ENCODE measurements around the gene CDK16. TPM values are rescaled to one million over a fixed set of nuclear protein-coding genes. Genes with fewer than 3 reads are reported as not detected.
A peak's percentile ranks its signal among the peaks of the same experiment; 100 is the strongest.

Gene CDK16
- polyA plus RNA-seq, 1 donor from 2014 or later: 99.0 TPM

- Histone ChIP-seq H3K27ac (ENCODE audit: low read length) (no peak overlapping the region), H3K4me3 (ENCODE audit: low read length) (no peak overlapping the region), H3K36me3 (ENCODE audit: insufficient read depth, low read length) (no peaks in the 10 kb centered on the region), H3K79me2 (replicated peaks; ENCODE audit: insufficient read depth, low read length) (peaks cover 11% of the 10 kb centered on the region), H3K9ac (ENCODE audit: low read length) (no peak overlapping the region), H4K20me1 (ENCODE audit: insufficient read depth) (no peaks in the 10 kb centered on the region), H3F3A (ENCODE audit: insufficient read depth, low read length, poor library complexity, severe bottlenecking) (no peaks in the 10 kb centered on the region), H3K27me3 (ENCODE audit: insufficient read depth, low read depth, low read length) (no peaks in the 10 kb centered on the region), H3K4me2 (ENCODE audit: low read length) (no peak overlapping the region), H2AFZ (ENCODE audit: low read depth, low read length) (no peak overlapping the region), H3K9me2 (ENCODE audit: insufficient read depth, low read length) (no peaks in the 10 kb centered on the region), H3K9me3 (ENCODE audit: low read length) (no peaks in the 10 kb centered on the region)
- TF ChIP-seq TAF1 (IDR thresholded peaks at IDR 0.05; ENCODE audit: low read depth) (no peak), EZH2 (IDR thresholded peaks at IDR 0.05; ENCODE audit: borderline replicate concordance, insufficient read depth, low read length, poor library complexity, severe bottlenecking) (no peak), REST (IDR thresholded peaks at IDR 0.05; ENCODE audit: borderline replicate concordance) (no peak), EP300 (conservative IDR thresholded peaks at IDR 0.05; ENCODE audit: poor library complexity, severe bottlenecking) (no peak), MXI1 (conservative IDR thresholded peaks at IDR 0.05; ENCODE audit: poor library complexity, severe bottlenecking) (no peak), POLR2AphosphoS5 (IDR thresholded peaks at IDR 0.05) (no peak), CTCF (IDR thresholded peaks at IDR 0.05; ENCODE audit: poor library complexity, severe bottlenecking) (no peak), SMC3 (conservative IDR thresholded peaks at IDR 0.05; ENCODE audit: poor library complexity) (no peak), RAD21 (conservative IDR thresholded peaks at IDR 0.05) (no peak)
These were observed 24.9 kb downstream of the CDK16 start for GRCh38 chrX:47243351-47243750.

- H3K4me3 ChIP-seq (ENCODE audit: low read length): no peak overlapping the region
- no peaks in the 10 kb centered on the region for H3F3A ChIP-seq (ENCODE audit: insufficient read depth, low read length, poor library complexity, severe bottlenecking)
- no peak overlapping the region for H3K4me2 ChIP-seq (ENCODE audit: low read length)
- H3K9me2 ChIP-seq (ENCODE audit: insufficient read depth, low read length): no peaks in the 10 kb centered on the region
- no peaks in the 10 kb centered on the region for H4K20me1 ChIP-seq (ENCODE audit: insufficient read depth)
- H3K79me2 ChIP-seq (replicated peaks; ENCODE audit: insufficient read depth, low read length): peaks cover 6% of the 10 kb centered on the region
- H2AFZ ChIP-seq (ENCODE audit: low read depth, low read length): no peak overlapping the region
- H3K36me3 ChIP-seq (ENCODE audit: insufficient read depth, low read length): no peaks in the 10 kb centered on the region
- no peak overlapping the region for H3K9ac ChIP-seq (ENCODE audit: low read length)
- no peak overlapping the region for H3K27ac ChIP-seq (ENCODE audit: low read length)
- no peaks in the 10 kb centered on the region for H3K9me3 ChIP-seq (ENCODE audit: low read length)
- TF ChIP-seq CTCF (IDR thresholded peaks at IDR 0.05; ENCODE audit: poor library complexity, severe bottlenecking): no peak
- TF ChIP-seq TAF1 (IDR thresholded peaks at IDR 0.05; ENCODE audit: low read depth): no peak
- peak; percentile 2 for TF ChIP-seq POLR2AphosphoS5 (IDR thresholded peaks at IDR 0.05)
- no peaks in the 10 kb centered on the region for H3K27me3 ChIP-seq (ENCODE audit: insufficient read depth, low read depth, low read length)
These were observed 26.2 kb downstream of the CDK16 start for GRCh38 chrX:47244676-47245075.

Measured in neural cell (in vitro differentiated cells).